GM06990 (cell line): ENCODE data around the gene C16orf87.

Source experiments
- DNase-seq: peaks from one replicate; pipeline ENCODE4 v3.0.0-alpha.2; 2011; ENCODE audit not compliant: insufficient read length; ENCODE audit errors: extremely low read depth
- H3K27me3 ChIP-seq: replicated peaks from 2 replicates; pipeline ENCODE4 v1.6.0; 2011; ENCODE audit warnings: low read length; ENCODE audit not compliant: control insufficient read depth, insufficient read depth
- H3K36me3 ChIP-seq: 2 replicates; pipeline ENCODE4 v1.5.1; 2011; ENCODE audit warnings: low read length; ENCODE audit not compliant: control insufficient read depth, insufficient read depth
- H3K4me3 ChIP-seq: replicated peaks from 2 replicates; pipeline ENCODE4 v1.5.1; 2011; ENCODE audit warnings: low read depth, mild to moderate bottlenecking, control low read depth, low read length
- TF ChIP-seq, protein P1 (sequence below): IDR thresholded peaks from 2 replicates; pipeline ENCODE4 v1.5.1; 2011; ENCODE audit warnings: low read length, control low read depth, mild to moderate bottlenecking, inconsistent platforms; ENCODE audit not compliant: insufficient read depth, poor library complexity, severe bottlenecking

Gene C16orf87

DNA sequence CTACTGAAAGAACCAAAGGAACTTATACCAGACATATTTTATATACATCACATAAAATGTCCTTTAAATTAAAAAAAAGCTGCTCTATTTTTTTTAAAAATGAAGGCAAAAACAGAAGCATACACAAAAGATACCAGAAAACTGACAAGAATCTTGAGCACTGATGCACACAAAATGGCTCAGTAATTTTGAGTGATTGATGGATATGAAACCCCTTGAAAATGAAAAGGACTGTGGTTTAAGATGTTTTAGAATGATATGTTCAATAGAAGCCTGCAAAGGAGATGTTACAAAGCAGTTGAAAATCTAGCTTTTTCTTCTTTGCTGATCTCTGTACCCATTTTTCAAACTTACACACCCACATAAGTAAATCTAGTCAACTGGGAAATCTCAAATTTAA lies 2.7 kb downstream of the C16orf87 start:
- no peak for DNase-seq
- TF ChIP-seq, protein P1, sequence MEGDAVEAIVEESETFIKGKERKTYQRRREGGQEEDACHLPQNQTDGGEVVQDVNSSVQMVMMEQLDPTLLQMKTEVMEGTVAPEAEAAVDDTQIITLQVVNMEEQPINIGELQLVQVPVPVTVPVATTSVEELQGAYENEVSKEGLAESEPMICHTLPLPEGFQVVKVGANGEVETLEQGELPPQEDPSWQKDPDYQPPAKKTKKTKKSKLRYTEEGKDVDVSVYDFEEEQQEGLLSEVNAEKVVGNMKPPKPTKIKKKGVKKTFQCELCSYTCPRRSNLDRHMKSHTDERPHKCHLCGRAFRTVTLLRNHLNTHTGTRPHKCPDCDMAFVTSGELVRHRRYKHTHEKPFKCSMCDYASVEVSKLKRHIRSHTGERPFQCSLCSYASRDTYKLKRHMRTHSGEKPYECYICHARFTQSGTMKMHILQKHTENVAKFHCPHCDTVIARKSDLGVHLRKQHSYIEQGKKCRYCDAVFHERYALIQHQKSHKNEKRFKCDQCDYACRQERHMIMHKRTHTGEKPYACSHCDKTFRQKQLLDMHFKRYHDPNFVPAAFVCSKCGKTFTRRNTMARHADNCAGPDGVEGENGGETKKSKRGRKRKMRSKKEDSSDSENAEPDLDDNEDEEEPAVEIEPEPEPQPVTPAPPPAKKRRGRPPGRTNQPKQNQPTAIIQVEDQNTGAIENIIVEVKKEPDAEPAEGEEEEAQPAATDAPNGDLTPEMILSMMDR, result no peak
- Histone ChIP-seq H3K36me3 (no peaks in the 10 kb centered on the region), H3K27me3 (no peaks in the 10 kb centered on the region), H3K4me3 (peak overlapping the region; percentile 94)

- TF ChIP-seq, protein P1, result no peak
- Histone ChIP-seq H3K36me3 (no peaks in the 10 kb centered on the region), H3K27me3 (no peaks in the 10 kb centered on the region), H3K4me3 (peak overlapping the region; percentile 33)
- DNase-seq, result no peak
Measured at GRCh38 chr16:46826631-46827030, 4.3 kb downstream of the C16orf87 start.

DNA sequence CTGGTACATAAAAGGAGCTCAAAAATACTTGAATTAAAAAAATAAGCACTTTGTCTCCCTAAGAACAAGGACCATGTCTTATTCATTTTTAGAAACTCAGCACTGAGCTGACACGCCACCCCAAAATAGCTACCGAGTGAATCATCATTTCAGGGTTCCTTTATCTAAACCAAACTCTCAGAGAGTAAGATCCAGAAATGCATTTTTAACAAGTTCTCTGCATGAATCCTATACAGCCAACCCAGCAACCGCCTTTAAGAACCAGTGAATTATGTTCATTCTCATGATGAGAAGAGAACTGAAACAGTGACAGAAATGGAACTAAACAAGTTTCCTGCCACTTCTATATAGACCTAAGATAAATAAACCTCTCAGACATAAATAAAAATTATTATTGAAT lies 8.7 kb downstream of the C16orf87 start:
- DNase-seq, result peak; percentile 54
- no peaks in the 10 kb centered on the region for H3K27me3 ChIP-seq
- H3K4me3 ChIP-seq, result peak overlapping the region; percentile 6; the same call in 1 of the 2 replicates
- H3K36me3 ChIP-seq, result no peaks in the 10 kb centered on the region; the same call in 1 of the 2 replicates
- TF ChIP-seq, protein P1, result no peak

DNA sequence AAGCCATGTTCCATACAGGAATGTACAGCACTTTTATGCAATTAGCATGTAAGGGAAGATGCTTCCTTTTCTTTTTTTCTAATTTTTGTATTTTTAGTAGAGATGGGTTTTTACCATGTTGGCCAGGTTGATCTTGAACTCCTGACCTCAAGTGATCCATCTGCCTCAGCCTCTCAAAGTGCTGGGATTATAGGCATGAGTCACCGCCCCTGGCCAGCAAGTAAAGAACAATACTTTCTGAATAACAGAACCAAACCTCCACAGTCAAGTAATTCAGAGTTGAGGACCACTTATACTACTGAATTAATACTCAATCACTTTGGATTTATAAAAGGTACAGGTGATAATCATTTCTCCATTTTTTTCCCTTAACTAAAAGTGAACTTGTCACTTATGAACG lies 13.0 kb downstream of the C16orf87 start:
- TF ChIP-seq, protein P1, result no peak
- H3K4me3 ChIP-seq, result no peak overlapping the region
- H3K27me3 ChIP-seq, result no peaks in the 10 kb centered on the region
- no peaks in the 10 kb centered on the region; the same call in 1 of the 2 replicates for H3K36me3 ChIP-seq
- DNase-seq, result no peak

DNA sequence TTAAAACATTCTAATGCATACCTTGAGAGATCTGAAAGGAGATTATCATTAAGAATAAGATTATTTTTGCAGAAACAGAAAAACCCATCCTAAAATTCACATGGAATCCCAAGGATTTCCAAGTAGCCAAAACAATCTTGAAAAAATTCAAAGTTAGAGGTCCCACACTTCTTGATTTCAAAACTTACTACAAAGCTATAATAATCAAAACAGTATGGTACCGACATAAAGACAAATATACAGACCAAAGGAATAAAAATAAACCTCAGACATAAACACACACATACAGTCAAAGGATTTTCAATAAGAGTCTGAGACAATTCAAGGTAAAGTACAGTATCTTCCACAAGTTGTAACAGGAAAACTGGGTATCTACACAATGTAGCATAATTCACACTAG lies 16.2 kb downstream of the C16orf87 start:
- DNase-seq, result no peak
- TF ChIP-seq, protein P1, result no peak
- Histone ChIP-seq H3K27me3 (no peaks in the 10 kb centered on the region), H3K4me3 (no peak overlapping the region), H3K36me3 (no peaks in the 10 kb centered on the region; the same call in 1 of the 2 replicates)

DNA sequence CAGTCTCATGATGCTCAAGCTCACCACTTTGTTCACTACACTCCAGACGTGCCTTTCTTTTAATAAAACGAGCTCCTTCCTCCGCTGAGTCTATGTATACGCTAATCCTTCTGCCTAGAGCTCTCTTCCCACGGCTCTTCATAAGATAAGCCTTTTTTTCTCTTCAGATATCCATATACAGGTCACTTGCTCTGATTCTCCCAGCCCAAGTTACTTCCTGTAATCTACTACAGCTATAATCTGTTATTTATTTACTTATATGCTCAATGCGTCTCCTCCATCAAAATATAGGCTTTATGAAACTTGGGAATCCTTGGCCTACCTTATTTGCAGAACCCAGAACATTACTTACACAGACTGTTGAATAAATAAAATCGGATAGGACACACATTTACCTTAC lies 17.4 kb downstream of the C16orf87 start:
- H3K36me3 ChIP-seq, result no peaks in the 10 kb centered on the region; the same call in 1 of the 2 replicates
- DNase-seq, result no peak
- TF ChIP-seq, protein P1, result no peak
- H3K27me3 ChIP-seq, result no peaks in the 10 kb centered on the region
- no peak overlapping the region for H3K4me3 ChIP-seq
